Neural cell (in vitro differentiated cells): ENCODE measurements around the gene ZBED4.

Experiments
- CTCF ChIP-seq: fragments of 450-650 bp; IDR thresholded peaks from 2 replicates; pipeline ENCODE4 v1.5.1; 2014; ENCODE audit warnings: antibody characterized with exemption, mild to moderate bottlenecking, moderate library complexity; ENCODE audit not compliant: poor library complexity, severe bottlenecking
- EP300 ChIP-seq: fragments of 450-650 bp; conservative IDR thresholded peaks from 2 replicates; pipeline ENCODE4 v1.6.1; 2014; ENCODE audit warnings: antibody characterized with exemption, mild to moderate bottlenecking, moderate library complexity; ENCODE audit not compliant: poor library complexity, severe bottlenecking
- POLR2AphosphoS5 ChIP-seq: IDR thresholded peaks from 2 replicates; pipeline ENCODE4 v1.6.1; 2012
- SMC3 ChIP-seq: fragments of 450-650 bp; conservative IDR thresholded peaks from 2 replicates; pipeline ENCODE4 v1.6.1; 2014; ENCODE audit warnings: antibody characterized with exemption, mild to moderate bottlenecking, moderate library complexity; ENCODE audit not compliant: poor library complexity

DNA sequence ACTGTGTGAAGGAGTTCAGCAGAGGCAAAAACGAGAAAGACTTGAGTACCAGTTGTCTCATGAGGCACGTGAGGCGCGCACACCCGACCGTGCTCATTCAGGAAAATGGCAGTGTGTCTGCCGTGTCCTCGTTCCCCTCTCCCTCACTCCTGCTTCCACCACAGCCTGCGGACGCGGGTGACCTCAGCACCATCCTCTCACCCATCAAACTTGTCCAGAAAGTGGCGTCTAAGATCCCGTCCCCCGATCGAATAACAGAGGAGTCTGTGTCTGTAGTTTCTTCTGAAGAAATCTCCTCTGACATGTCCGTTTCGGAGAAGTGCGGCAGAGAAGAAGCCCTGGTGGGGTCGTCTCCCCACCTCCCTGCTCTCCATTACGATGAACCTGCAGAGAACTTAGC, 30.4 kb downstream of the ZBED4 start:
- TF ChIP-seq CTCF (no peak), EP300 (no peak), SMC3 (no peak), POLR2AphosphoS5 (no peak)
